Fibroblast of skin of left quadriceps (primary cell): ENCODE results near the gene OTULIN.

Experiments
- DNase-seq, 2 experiments: peaks; one replicate each; pipeline ENCODE4 v3.0.0-alpha.2; 2013; ENCODE audit warnings: low read depth in 2 of 2

OTULIN gene

DNA sequence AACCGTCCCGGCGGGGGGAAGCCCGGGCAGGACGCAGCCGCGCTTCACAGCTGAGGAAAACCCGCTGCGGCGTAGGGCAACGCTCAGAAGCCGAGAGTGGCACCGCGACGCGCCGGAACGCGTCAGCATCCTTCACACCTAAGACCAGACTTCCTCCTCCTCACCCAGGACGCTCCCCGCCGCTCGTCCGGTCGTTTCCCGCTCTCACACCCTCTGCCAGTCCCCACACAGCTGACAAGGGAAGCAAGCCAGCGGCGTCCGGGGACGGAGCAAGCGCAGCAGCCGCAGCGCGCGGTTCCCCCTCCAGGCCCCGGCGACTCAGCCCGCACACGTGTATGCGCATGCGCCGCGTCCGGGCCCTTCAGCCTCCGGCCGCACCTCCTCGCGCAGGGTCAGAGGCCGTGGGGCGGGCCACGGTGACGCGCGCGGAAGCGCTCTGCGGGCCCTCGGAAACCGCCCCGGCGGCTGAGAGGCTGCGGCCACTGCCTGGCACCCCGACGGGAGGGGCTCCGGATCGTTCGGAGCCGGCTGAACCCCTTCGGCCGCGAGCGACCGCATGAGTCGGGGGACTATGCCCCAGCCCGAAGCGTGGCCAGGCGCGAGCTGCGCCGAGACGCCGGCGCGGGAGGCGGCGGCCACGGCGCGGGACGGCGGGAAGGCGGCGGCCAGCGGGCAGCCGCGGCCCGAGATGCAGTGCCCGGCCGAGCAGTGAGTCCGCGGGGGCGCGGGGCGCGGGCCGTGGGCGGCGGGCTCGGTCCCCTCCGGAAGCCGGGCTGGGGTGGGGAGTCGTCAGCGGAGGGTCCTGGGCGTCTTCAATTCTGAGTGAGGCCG lies at the start of gene OTULIN:
Gene OTULIN, plus strand, starts transcription at position 449 of the 831 bp plus-strand sequence. Its CDS starts 108 bp downstream, at position 557.
- DNase-seq = peak; percentile 66 to 67

GRCh38 chr5:14615365-14615764 lies 49.2 kb upstream of the OTULIN start:
- DNase-seq = no peak

DNA sequence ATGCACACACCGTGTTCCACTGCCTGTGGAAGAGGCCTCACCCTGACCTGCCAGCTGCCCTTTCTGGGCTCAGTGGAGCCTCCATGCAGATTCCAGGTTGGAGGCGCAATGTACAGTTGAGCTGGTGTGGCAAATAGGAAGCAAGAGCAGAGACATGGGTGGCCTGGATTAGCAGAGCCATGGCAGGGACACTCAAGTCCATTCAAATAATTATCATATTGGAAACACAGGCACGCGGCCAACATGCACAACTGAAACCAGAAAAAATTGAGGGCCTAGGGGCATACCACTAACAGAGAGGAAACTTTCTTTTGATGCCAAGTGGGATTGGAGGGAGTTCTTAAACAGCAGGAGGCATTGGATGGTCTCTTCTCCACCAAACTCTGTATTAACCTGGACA lies 47.1 kb upstream of the OTULIN start:
- no peak for DNase-seq

DNA sequence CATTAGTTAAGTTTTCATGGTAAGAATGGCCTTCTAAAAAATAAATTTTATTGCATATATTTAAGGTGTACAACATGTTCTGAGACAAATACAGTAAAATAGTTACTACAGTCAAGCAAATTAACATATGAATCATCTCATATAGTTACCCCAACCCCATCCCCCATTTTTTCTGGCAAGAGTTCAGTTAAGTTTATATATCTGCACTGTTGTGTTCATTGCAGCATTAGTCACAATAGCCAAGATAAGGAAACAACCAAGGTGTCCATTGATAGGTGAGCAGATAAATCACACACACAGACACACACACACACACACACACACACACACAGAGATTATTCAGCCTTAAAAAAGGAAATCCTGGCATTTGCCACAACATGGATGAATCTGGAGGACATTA lies 37.2 kb upstream of the OTULIN start:
- no peak for DNase-seq

DNA sequence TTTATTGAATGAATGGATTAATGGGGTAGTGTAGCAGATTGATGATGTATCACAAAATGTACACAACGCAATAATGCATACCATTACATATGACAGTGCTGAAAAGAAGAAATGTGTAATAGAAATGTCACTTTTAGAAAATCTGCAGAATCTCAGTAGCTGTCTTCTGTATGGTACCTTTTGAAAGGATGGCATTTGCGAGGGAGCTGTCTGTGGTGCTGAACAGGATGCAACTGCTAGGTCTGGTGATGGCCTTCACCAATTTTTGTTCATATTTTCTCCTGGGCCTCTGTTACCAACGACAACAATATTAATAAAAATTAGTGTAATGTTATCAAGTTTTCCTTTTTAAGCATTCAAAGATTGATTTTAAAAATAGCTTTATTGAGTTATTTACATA lies 36.2 kb upstream of the OTULIN start:
- peak; percentile 20 to 42 for DNase-seq

DNA sequence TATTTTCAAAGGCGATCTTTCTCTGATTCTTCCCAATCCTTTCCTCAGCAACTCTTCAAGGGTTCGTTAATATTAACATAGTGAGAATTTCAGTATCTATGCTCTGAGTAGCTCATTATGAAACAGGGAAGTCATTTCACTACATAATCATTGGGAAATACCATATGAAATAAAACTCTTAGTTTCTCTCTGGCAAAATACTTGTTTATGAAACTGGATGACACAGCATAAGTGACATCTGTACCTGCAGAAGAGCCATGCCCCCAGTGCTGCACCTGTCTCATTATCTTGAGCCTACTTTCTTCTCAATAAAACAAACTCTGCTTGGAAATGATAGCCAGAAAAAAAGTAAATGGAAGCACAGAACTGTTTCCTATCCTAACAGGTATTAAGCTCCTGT lies 33.8 kb upstream of the OTULIN start:
- no peak for DNase-seq

DNA sequence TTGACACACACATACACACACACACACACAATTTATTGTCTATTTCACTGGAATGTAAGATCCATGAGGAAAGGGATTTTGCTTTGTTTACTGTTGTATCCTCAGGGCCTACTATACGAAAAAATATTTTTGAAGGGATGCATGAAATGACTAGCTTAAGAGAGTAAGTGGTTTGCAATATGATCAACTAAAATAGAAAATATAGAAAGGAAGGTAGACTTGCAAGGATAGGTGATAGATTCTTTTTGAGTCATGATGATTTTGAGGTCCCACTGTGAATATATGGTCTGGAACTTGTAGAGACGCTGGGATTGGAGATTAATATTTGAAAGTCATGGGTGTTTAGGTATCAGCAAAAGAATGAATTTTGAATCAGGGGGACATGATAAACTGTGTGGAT lies 28.9 kb upstream of the OTULIN start:
- no peak for DNase-seq

- no peak for DNase-seq
These were observed 23.8 kb upstream of the OTULIN start for GRCh38 chr5:14640765-14641164.

GRCh38 chr5:14644623-14645237 lies 19.8 kb upstream of the OTULIN start:
- DNase-seq = no peak

GRCh38 chr5:14650052-14650451 lies 14.5 kb upstream of the OTULIN start:
- no peak for DNase-seq

- DNase-seq = no peak
These were observed 9.3 kb upstream of the OTULIN start for GRCh38 chr5:14655146-14655741.

- DNase-seq = no peak
These were observed 7.6 kb upstream of the OTULIN start for GRCh38 chr5:14656898-14657297.

DNA sequence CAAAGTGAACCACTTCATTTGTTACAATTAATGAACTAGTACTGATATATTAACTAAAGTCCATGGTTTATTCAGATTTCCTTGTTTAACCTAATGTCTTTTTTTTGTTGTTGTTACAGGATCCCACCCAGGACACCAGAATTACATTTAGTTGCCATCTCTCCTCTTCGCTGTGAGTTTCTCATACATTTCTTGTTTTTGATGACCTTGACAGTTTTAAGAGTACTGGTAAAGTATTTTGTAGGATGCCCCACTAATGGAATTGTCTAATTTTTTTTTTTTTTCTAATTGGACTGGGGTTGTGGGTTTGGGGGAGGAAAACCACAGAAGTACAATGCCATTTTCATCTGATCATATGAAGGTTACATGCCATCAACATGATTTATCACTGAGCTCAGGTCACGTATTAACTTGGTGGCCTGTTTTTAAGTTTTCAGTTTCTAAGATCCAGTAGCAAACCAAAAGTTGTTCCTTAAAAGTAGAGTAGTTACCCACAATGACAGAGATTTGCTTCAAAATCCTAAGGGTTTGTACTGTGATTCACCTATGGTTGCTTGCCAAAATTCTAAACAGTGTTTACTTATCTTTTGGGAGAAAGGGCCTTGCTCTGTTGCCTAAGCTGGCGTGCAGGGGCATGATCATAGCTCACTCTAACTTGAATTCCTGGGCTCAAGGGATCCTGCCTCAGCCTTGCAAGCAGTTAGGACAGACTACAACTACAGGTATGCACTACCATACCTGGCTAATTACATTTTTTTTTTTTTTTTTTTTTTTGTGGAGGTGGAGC lies 4.5 kb upstream of the OTULIN start:
- peak; percentile 12 to 20 for DNase-seq

- no peak for DNase-seq
These were observed 3.7 kb upstream of the OTULIN start for GRCh38 chr5:14660833-14661232.

DNA sequence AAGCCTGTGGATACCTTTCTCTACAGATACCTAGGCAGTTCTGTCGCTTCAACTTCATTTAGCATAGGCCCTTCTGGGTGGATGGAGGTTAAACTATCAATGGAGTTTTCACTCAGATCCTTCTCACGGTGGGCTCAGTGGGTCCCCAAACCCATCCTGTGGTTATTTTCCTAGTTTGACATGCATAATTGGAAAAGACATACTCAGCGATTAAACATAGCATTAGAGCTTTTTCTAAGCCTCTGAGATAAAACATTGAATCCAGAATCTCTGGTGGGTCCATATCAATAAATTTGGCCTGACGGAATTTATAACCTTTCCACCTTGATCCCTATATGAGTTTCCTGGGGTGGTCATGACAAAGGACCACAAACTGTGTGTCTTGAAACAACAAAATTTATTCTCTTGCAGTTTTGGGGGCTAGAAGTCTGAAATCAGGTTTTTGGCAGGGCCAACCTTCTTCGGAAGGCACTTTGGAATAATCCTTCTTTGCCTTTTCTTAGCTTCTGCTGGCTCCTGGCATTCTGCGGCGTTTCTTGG lies 1.7 kb upstream of the OTULIN start:
- DNase-seq = no peak

GRCh38 chr5:14663734-14664269 lies 716 bp upstream of the OTULIN start:
- no peak for DNase-seq

DNA sequence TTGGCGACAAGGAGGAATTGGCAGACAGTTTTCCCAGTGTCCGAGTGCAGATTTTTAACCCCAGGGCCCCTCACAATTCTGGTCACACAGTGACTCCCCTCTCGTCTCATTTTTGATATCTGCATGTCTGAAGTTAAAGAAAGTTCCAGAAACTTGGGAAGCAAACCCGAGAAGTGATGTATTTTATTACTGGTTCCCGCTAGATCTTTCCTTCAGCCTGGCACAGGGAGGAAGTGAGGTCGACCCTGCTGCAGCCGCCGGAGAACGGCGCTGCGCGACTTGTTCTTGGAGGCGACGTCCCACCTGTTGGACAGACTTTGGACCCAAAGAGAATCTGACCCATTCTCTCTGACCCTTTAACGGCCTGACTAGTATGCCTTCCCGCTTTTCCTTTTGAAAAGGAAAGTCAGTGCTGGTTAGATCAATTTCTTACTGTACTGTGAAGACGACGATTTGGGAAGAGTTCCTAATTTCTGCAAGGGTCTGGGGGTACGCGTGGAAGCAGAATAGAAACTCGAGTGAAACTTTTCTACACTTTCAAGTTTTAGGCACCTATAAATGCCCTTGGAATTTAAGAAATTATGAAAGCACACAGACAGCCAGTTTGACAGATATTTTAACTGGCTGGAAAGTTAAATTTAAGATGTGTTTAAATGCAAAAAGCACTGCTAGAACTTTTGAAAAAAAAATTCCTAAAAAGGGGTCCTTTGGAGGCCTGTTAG lies 744 bp downstream of the OTULIN start:
- no peak for DNase-seq

DNA sequence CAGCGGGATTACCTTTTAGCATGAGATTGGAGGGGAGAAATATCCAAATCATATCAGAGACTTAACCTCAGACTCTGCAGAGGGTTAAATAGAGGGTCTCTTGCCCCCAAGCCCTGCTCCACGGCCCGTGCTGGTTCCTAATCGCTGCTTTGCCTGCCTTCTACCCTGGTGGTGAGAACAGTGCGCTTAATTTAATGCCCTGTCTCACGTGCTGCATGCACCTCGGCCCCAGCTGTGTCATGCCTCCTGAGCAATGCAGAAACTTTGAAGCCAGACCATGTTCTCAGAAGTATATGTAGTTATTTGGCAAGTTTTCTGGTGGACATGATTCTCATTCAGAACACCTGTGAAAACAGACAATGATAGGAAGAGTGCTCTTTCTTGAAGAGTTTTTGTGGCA lies 1.4 kb downstream of the OTULIN start:
- DNase-seq = no peak

GRCh38 chr5:14666357-14666756 lies 1.8 kb downstream of the OTULIN start:
- no peak for DNase-seq

DNA sequence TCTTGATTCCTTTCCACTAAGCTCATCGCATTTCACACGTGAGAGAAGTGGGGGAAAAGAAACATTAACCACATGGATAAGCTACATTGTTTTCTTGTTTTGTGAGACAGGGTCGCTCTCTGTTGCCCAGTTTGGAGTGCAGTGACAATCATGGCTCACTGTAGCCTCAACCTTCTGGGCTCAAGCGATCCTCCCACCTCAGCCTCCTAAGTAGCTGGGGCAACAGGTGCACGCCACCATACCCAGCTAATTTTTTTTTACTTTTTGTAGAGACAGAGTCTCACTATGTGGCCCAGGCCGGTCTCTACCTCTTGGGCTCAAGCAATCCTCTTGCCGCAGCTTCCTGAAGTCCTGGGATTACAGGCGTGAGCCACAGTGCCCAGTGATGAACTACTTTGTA lies 2.8 kb downstream of the OTULIN start:
- no peak for DNase-seq

- DNase-seq = no peak
These were observed 3.3 kb downstream of the OTULIN start for GRCh38 chr5:14667770-14668169.
